ENCODE data around the gene CTNNB1. TPM values are rescaled to one million over a fixed set of nuclear protein-coding genes. Genes with fewer than 3 reads are reported as not detected.

Gene CTNNB1
- total and polyA plus RNA-seq, 2 of the 13 experiments (the other 11 are each of a cell fraction or from before 2014, with no cell fraction given): 398 to 489 TPM

DNA sequence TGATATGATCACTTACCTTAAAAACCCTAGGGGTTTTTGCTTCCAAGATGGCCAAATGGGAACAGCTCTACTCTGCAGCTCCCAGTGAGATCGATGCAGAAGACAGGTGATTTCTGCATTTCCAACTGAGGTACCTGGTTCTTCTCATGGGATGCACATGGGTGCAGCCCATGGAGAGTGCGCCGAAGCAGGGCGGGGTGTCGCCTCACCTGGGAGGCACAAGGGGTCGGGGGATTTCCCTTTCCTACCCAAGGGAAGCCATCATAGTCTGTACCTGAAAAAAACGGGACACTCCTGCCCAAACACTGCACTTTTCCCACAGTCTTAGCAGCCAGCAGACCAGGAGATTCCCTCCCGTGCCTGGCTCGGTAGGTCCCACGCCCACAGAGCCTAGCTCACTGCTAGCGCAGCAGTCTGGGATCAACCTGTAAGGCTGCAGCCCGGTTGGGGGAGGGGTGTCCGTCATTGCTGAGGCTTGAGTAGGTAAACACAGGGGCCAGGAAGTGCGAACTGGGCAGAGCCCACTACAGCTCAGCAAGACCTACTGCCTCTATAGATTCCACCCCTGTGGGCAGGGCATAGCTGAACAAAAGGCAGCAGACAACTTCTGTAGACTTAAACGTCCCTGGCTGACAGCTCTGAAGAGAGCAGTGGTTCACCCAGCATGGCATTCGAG, 78.6 kb downstream of the CTNNB1 start (continued):
- TF ChIP-seq, protein P1, sequence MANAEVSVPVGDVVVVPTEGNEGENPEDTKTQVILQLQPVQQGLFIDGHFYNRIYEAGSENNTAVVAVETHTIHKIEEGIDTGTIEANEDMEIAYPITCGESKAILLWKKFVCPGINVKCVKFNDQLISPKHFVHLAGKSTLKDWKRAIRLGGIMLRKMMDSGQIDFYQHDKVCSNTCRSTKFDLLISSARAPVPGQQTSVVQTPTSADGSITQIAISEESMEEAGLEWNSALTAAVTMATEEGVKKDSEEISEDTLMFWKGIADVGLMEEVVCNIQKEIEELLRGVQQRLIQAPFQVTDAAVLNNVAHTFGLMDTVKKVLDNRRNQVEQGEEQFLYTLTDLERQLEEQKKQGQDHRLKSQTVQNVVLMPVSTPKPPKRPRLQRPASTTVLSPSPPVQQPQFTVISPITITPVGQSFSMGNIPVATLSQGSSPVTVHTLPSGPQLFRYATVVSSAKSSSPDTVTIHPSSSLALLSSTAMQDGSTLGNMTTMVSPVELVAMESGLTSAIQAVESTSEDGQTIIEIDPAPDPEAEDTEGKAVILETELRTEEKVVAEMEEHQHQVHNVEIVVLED (CRISPR knock-in tag; IDR thresholded peaks at IDR 0.05; ENCODE audit: borderline replicate concordance): no peak
- TF ChIP-seq, protein P2, sequence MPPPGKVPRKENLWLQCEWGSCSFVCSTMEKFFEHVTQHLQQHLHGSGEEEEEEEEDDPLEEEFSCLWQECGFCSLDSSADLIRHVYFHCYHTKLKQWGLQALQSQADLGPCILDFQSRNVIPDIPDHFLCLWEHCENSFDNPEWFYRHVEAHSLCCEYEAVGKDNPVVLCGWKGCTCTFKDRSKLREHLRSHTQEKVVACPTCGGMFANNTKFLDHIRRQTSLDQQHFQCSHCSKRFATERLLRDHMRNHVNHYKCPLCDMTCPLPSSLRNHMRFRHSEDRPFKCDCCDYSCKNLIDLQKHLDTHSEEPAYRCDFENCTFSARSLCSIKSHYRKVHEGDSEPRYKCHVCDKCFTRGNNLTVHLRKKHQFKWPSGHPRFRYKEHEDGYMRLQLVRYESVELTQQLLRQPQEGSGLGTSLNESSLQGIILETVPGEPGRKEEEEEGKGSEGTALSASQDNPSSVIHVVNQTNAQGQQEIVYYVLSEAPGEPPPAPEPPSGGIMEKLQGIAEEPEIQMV (CRISPR knock-in tag; IDR thresholded peaks at IDR 0.05; ENCODE audit: low read depth): no peak
- no peak for TF ChIP-seq ZNF75D (CRISPR knock-in tag; IDR thresholded peaks at IDR 0.05; ENCODE audit: borderline replicate concordance)
- TF ChIP-seq, protein P3, sequence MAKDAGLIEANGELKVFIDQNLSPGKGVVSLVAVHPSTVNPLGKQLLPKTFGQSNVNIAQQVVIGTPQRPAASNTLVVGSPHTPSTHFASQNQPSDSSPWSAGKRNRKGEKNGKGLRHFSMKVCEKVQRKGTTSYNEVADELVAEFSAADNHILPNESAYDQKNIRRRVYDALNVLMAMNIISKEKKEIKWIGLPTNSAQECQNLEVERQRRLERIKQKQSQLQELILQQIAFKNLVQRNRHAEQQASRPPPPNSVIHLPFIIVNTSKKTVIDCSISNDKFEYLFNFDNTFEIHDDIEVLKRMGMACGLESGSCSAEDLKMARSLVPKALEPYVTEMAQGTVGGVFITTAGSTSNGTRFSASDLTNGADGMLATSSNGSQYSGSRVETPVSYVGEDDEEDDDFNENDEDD (CRISPR knock-in tag; IDR thresholded peaks at IDR 0.05; ENCODE audit: borderline replicate concordance): no peak
- no peak for TF ChIP-seq NPAS2 (CRISPR knock-in tag; IDR thresholded peaks at IDR 0.05; ENCODE audit: borderline replicate concordance)
- peak; percentile 39; the same call in 1 of the 2 replicates for TF ChIP-seq MED1 (CRISPR knock-in tag; IDR thresholded peaks at IDR 0.05)
- peak; percentile 44; the same call in 1 of the 2 replicates for TF ChIP-seq MEIS1 (CRISPR knock-in tag; IDR thresholded peaks at IDR 0.05; ENCODE audit: borderline replicate concordance)
- no peak for TF ChIP-seq LCORL (IDR thresholded peaks at IDR 0.05)
- TF ChIP-seq LCORL (CRISPR knock-in tag; IDR thresholded peaks at IDR 0.05): no peak
- TF ChIP-seq KMT2A (CRISPR knock-in tag; IDR thresholded peaks at IDR 0.05): no peak
- no peak for TF ChIP-seq CENPT (CRISPR knock-in tag; IDR thresholded peaks at IDR 0.05; ENCODE audit: low read depth)
- no peak for TF ChIP-seq MTF1 (CRISPR knock-in tag; IDR thresholded peaks at IDR 0.05)
- TF ChIP-seq ZNF292 (CRISPR knock-in tag; IDR thresholded peaks at IDR 0.05; ENCODE audit: borderline replicate concordance, low read depth): peak; percentile 85; the same call in 1 of the 2 replicates
- peak; percentile 44; the same call in 1 of the 2 replicates for TF ChIP-seq SOX5 (CRISPR knock-in tag; IDR thresholded peaks at IDR 0.05; ENCODE audit: borderline replicate concordance)
- TF ChIP-seq REL (CRISPR knock-in tag; conservative IDR thresholded peaks at IDR 0.05): 0 out of 2 replicates have a peak, but pooled peaks have one; percentile 44
- TF ChIP-seq, protein P4, sequence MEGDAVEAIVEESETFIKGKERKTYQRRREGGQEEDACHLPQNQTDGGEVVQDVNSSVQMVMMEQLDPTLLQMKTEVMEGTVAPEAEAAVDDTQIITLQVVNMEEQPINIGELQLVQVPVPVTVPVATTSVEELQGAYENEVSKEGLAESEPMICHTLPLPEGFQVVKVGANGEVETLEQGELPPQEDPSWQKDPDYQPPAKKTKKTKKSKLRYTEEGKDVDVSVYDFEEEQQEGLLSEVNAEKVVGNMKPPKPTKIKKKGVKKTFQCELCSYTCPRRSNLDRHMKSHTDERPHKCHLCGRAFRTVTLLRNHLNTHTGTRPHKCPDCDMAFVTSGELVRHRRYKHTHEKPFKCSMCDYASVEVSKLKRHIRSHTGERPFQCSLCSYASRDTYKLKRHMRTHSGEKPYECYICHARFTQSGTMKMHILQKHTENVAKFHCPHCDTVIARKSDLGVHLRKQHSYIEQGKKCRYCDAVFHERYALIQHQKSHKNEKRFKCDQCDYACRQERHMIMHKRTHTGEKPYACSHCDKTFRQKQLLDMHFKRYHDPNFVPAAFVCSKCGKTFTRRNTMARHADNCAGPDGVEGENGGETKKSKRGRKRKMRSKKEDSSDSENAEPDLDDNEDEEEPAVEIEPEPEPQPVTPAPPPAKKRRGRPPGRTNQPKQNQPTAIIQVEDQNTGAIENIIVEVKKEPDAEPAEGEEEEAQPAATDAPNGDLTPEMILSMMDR (CRISPR knock-in tag; IDR thresholded peaks at IDR 0.05): no peak
- no peak for TF ChIP-seq GPN1 (CRISPR knock-in tag; IDR thresholded peaks at IDR 0.05; ENCODE audit: borderline replicate concordance)
- TF ChIP-seq ZNF567 (CRISPR knock-in tag; IDR thresholded peaks at IDR 0.05; ENCODE audit: borderline replicate concordance): no peak
- no peak for TF ChIP-seq ZNF343 (CRISPR knock-in tag; IDR thresholded peaks at IDR 0.05)
- TF ChIP-seq ZNF33B (CRISPR knock-in tag; IDR thresholded peaks at IDR 0.05): no peak
- no peak for TF ChIP-seq ZNF451 (CRISPR knock-in tag; IDR thresholded peaks at IDR 0.05)
- TF ChIP-seq TCF7 (IDR thresholded peaks at IDR 0.05; ENCODE audit: low read depth): 0 out of 2 replicates have a peak, but pooled peaks have one; percentile 32
- no peak for TF ChIP-seq SMARCC2 (IDR thresholded peaks at IDR 0.05)

Data from HepG2 (cell line).